Lower leg skin (tissue), 3 donors: Measurements from ENCODE around the gene GADD45G.

Experiments used
- CTCF ChIP-seq, 3 donors: fragments of 450-650 bp; IDR thresholded peaks; one replicate each; pipeline ENCODE4 v1.5.1; 2016; ENCODE audit warnings: antibody characterized with exemption in 3 of 3, mild to moderate bottlenecking in 3 of 3, moderate library complexity in 2 of 3
- POLR2A ChIP-seq, 2 donors: fragments of 450-650 bp; IDR thresholded peaks; one replicate each; pipeline ENCODE4 v1.6.1; 2016 to 2017; ENCODE audit warnings: antibody characterized with exemption in 2 of 2, mild to moderate bottlenecking in 1 of 2, moderate library complexity in 1 of 2

GRCh38 chr9:89639961-89640360 is 35.1 kb downstream of the GADD45G start:
- no peak for TF ChIP-seq POLR2A (IDR thresholded peaks at IDR 0.05)
- TF ChIP-seq CTCF (IDR thresholded peaks at IDR 0.05): no peak
